T-cell (primary cell): ENCODE data around the gene YJEFN3. TPM values are rescaled to one million over a fixed set of nuclear protein-coding genes. Genes with fewer than 3 reads are reported as not detected.

Experiments used
- ATAC-seq, 4 experiments: fragments of 200-7000 bp in 3 of 4; fragments of 150-1000 bp in 1 of 4; cut with Tn5 transposase; replicated peaks in 1 of 4; 1 replicate in 3 of 4; 2 replicates in 1 of 4; pipeline ENCODE4 v1.10.0; 2021; ENCODE audit warnings: moderate library complexity in 3 of 4, mild to moderate bottlenecking in 2 of 4, moderate number of reproducible peaks in 1 of 4
- CTCF ChIA-PET, 2 donors: fragments of 300-600 bp; sonication (Branson Sonifier 250); formaldehyde crosslinking; loops; one replicate each; lab custom pipeline; 2022; ENCODE audit warnings: antibody characterized with exemption in 2 of 2; lab: Charles Lee
- POLR2A ChIA-PET, 2 donors: fragments of 300-600 bp; sonication (Branson Sonifier 250); formaldehyde crosslinking; loops; one replicate each; lab custom pipeline; 2022; ENCODE audit warnings: antibody characterized with exemption in 2 of 2; lab: Charles Lee
- DNase-seq, 35 experiments: peaks; one replicate each; pipeline versions ENCODE4 v3.0.0 to v3.0.0-alpha.2; 2013 to 2023
- H3K27ac ChIP-seq: one replicate; pipeline ENCODE4 v1.5.1; 2013; ENCODE audit warnings: low read length
- H3K27me3 ChIP-seq, 2 experiments: replicated peaks in 1 of 2; 1 replicate in 1 of 2; 2 replicates in 1 of 2; pipeline versions ENCODE4 v1.6.1 to v1.7.0; 2013; ENCODE audit warnings: low read length in 1 of 2, mixed read lengths in 1 of 2; ENCODE audit not compliant: control insufficient read depth in 2 of 2, insufficient read depth in 2 of 2; ENCODE audit errors: extremely low read depth in 1 of 2
- H3K36me3 ChIP-seq, 2 donors: 1 replicate in 1 of 2; 2 replicates in 1 of 2; pipeline versions ENCODE4 v1.6.1 to v1.7.0; 2013; ENCODE audit warnings: low read length in 1 of 2; ENCODE audit not compliant: control insufficient read depth in 2 of 2, insufficient read depth in 1 of 2; ENCODE audit errors: extremely low read depth in 1 of 2
- H3K4me1 ChIP-seq, 2 experiments: 1 replicate in 1 of 2; 2 replicates in 1 of 2; pipeline versions ENCODE4 v1.6.1 to v1.7.0; 2013; ENCODE audit warnings: low read length in 2 of 2, mixed read lengths in 1 of 2; ENCODE audit not compliant: insufficient read depth in 2 of 2, control insufficient read depth in 1 of 2; ENCODE audit errors: extremely low read depth in 1 of 2
- H3K4me3 ChIP-seq, 2 donors: 1 replicate in 1 of 2; 2 replicates in 1 of 2; pipeline versions ENCODE4 v1.5.1 to v1.7.0; 2013; ENCODE audit warnings: mild to moderate bottlenecking in 2 of 2, low read length in 1 of 2, moderate library complexity in 1 of 2; ENCODE audit not compliant: control insufficient read depth in 1 of 2; ENCODE audit errors: extremely low read depth in 1 of 2
- H3K9me3 ChIP-seq: 2 replicates; pipeline ENCODE4 v1.7.0; 2013
- H3K27ac Mint-ChIP-seq, 2 donors: one replicate each; pipeline ENCODE4 v1.8.0; 2020 to 2021; ENCODE audit warnings: mild to moderate bottlenecking in 2 of 2, mixed read lengths in 2 of 2
- H3K27me3 Mint-ChIP-seq, 2 donors: one replicate each; pipeline ENCODE4 v1.8.0; 2021 to 2022; ENCODE audit warnings: mixed read lengths in 2 of 2
- H3K36me3 Mint-ChIP-seq: one replicate; pipeline ENCODE4 v1.8.0; 2021; ENCODE audit warnings: mixed read lengths
- H3K4me1 Mint-ChIP-seq, 3 donors: one replicate each; pipeline ENCODE4 v1.8.0; 2020 to 2022; ENCODE audit warnings: mixed read lengths in 3 of 3, mild to moderate bottlenecking in 1 of 3
- H3K4me3 Mint-ChIP-seq, 3 donors: one replicate each; pipeline ENCODE4 v1.8.0; 2020 to 2022; ENCODE audit warnings: mild to moderate bottlenecking in 3 of 3, mixed read lengths in 3 of 3, moderate library complexity in 3 of 3
- H3K9me3 Mint-ChIP-seq, 3 donors: one replicate each; pipeline ENCODE4 v1.8.0; 2020 to 2022; ENCODE audit warnings: mixed read lengths in 3 of 3
- WGBS: methylation state at CpG from one replicate; pipeline ENCODE4 v1.1.5; 2013; ENCODE audit warnings: missing lambda C conversion rate; ENCODE audit not compliant: insufficient coverage; 5-methylcytosine and 5-hydroxymethylcytosine counted together
- total RNA-seq, 35 experiments: library from RNA in 6 of 35; stranded (reverse) in 6 of 35; fragments of 120-200 nt in 1 of 35; gene quantifications; one replicate each; pipeline versions ENCODE4 v1.2.1 to v1.2.4 and lab custom pipeline; 2013 to 2026

Gene YJEFN3
- total RNA-seq, 5 donors from 2014 or later (not counting 1 experiment from before 2014, with no cell fraction given), result 5.4 to 14.2 (median 12.5) TPM

DNA sequence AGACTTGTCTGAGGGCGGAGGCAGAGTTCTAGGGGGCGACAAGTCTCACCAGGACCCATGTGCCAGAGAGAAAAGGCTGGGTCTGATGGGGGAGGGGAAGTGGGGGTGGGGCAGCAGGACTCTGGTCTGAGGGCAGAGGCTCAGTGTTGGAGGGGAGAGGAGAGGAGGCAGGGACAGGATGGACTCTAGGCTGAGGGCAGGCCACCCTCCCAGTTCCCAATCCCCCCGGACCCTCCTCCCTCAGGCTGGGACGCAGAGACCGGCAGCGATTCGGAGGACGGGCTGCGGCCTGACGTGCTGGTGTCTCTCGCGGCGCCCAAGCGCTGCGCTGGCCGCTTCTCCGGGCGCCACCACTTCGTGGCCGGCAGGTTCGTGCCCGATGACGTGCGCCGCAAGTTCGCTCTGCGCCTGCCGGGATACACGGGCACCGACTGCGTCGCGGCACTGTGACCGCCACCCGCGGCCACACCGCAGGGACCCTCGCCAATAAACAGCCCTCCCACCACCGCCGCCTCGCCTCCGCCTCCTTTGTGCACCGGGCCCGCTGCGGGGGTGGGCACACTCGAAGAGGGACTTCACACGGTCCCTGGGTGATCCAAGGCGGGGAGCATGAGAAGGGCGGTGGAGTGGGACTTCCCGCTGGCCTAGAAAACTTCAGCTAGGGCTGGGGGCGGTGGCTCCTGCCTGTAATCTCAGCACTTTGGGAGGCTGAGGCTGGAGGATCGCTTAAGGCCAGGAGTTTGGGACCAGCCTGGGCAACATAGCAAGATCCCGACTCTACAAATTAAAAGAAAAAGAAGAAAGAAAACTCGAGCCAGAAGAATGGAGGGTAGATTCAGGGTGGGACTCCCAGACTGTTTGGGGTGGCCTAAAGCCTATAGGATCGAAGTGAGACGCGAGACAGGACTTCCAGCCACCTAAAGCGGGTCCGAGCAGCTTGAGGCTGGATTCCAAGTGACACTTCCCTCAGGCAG is 8.7 kb downstream of the YJEFN3 start:
- CTCF ChIA-PET, result no interaction called here
- Mint-ChIP-seq H3K27me3 (peaks cover 0 to 12% of the 10 kb centered on the region in 2 donors), H3K36me3 (no peaks in the 10 kb centered on the region), H3K27ac (peak overlapping the region; percentile 66 to 80), H3K9me3 (no peaks in the 10 kb centered on the region), H3K4me3 (peak overlapping the region; percentile 57 to 84 (median 70)), H3K4me1 (peaks cover 27 to 56% (median 34%) of the 10 kb centered on the region in 3 donors)
- Histone ChIP-seq H3K27me3 (peaks cover 0 to 35% of the 10 kb centered on the region in 2 experiments), H3K36me3 (no peaks in the 10 kb centered on the region), H3K4me1 (peaks cover 4 to 57% of the 10 kb centered on the region in 2 experiments), H3K4me3 (no peak overlapping the region), H3K9me3 (no peaks in the 10 kb centered on the region), H3K27ac (no peak overlapping the region)
- ATAC-seq, result peak in 1 of 4 experiments; percentile 25
- POLR2A ChIA-PET, result no interaction called here
- WGBS, result 42% methylated on average over 53 of the region's 59 CpGs
- DNase-seq, result peak in 3 of 35 experiments; percentile 29 to 62 (median 42)

DNA sequence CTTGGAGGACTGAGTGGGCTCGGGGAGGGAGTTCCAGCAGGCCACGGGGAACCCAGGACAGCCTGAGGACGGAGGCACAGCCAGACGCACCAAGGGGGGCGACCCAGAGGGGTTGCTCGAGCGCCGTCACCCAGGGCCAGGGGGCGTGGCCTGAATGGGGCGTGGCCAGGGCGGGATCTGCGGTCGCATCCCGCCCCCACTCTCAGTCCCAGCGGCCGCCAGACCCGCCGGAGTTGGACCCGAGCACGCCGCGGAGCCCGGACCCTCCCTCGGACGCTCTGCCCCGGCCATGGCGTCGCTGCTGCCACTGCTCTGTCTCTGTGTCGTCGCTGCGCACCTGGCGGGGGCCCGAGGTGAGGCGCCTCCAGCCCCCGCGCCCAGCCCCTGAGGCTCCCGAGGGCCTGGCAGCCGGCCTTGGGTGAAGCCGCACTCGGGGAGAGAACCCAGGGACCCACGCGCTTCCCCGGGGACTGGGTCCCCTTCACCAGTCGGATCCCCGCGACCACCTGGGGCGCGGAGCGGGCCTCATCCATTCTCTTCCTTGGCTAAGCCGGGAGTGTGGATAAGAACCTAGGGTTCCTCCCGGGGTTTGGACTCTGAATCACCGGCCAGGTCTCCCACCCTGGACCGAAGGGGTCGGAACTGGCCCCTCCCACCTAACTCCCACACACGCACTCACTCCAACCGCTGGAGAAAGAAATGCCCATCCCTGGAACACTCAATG is 9.5 kb downstream of the YJEFN3 start, which contains the start of gene CILP2:
CILP2 (plus strand) TSS at position 205 of the 724 bp plus-strand sequence; CDS start at position 290, 85 bp downstream.
- WGBS, result 10% methylated on average over 52 of the region's 56 CpGs
- Mint-ChIP-seq H3K9me3 (no peaks in the 10 kb centered on the region), H3K36me3 (no peaks in the 10 kb centered on the region), H3K4me1 (peaks cover 24 to 53% (median 34%) of the 10 kb centered on the region in 3 donors), H3K27me3 (peaks cover 0 to 14% of the 10 kb centered on the region in 2 donors), H3K4me3 (peak within 1 kb of the TSS; percentile 57 to 84 (median 70)), H3K27ac (peak within 1 kb of the TSS; percentile 44 to 68)
- peaks cover 4 to 56% of the 10 kb centered on the region in 2 experiments for H3K4me1 ChIP-seq
- no peak within 1 kb of the TSS for H3K27ac ChIP-seq
- ATAC-seq, result peak in 3 of 4 experiments; percentile 15 to 21 (median 20)
- peak within 1 kb of the TSS; percentile 0 to 10 for H3K4me3 ChIP-seq
- H3K9me3 ChIP-seq, result no peaks in the 10 kb centered on the region
- peaks cover 0 to 42% of the 10 kb centered on the region in 2 experiments for H3K27me3 ChIP-seq
- H3K36me3 ChIP-seq, result no peaks in the 10 kb centered on the region
- DNase-seq, result peak in 14 of 35 experiments; percentile 21 to 60 (median 40)
- POLR2A ChIA-PET, result no interaction called here
- CTCF ChIA-PET, result no interaction called here

DNA sequence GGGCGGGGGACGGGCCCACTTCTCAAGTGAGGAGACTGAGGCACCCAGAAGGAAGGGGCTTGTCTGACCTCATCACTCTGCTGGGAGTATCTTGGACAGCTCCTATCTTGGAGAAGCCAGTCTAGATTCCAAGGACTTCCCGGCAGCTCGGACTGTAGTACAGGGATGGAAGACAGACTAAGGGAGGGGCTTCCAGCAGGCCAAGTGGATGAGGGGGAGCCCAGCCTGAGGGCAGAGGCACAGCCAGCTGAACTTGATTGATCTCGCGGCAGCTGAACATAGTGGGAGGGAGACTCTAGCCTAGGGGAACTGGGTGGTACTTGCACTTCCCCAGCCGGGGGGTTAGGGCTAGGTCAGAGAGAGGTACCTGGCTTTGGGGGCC is 10.1 kb downstream of the YJEFN3 start:
- ATAC-seq (no peak), DNase-seq (no peak)
- Histone ChIP-seq H3K36me3 (no peaks in the 10 kb centered on the region), H3K27ac (no peak overlapping the region), H3K4me3 (peak overlapping the region; percentile 0 to 10), H3K4me1 (peaks cover 4 to 56% of the 10 kb centered on the region in 2 experiments), H3K9me3 (no peaks in the 10 kb centered on the region), H3K27me3 (peaks cover 0 to 48% of the 10 kb centered on the region in 2 experiments)
- H3K27ac Mint-ChIP-seq, result peak overlapping the region; percentile 44 to 68
- peak overlapping the region; percentile 39 to 84 (median 56) for H3K4me3 Mint-ChIP-seq
- ChIA-PET CTCF (no interaction called here), POLR2A (no interaction called here)
- H3K9me3 Mint-ChIP-seq, result no peaks in the 10 kb centered on the region
- H3K27me3 Mint-ChIP-seq, result peaks cover 0 to 14% of the 10 kb centered on the region in 2 donors
- peaks cover 24 to 50% (median 34%) of the 10 kb centered on the region in 3 donors for H3K4me1 Mint-ChIP-seq
- H3K36me3 Mint-ChIP-seq, result no peaks in the 10 kb centered on the region
- whole genome bisulfite sequencing, result 49% methylated on average over 5 of the region's 7 CpGs

DNA sequence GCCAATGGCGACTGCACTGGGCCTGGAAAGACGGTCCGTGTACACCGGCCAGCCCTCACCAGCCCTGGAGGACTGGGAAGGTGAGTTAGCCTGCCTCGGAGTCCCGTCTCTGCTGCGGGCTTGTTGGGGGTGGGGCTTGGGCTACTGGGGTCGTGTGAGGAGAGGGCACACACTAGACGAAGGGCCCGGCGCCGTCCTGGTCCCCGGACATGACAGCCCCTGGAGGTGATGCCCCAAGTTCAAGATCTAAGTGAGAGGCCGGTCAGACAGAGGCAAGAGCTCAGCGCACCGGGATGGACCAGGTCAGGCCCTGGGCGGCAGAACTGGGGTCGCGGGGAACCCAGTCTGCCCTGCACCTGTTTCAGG is 11.0 kb downstream of the YJEFN3 start:
- no peaks in the 10 kb centered on the region for H3K36me3 Mint-ChIP-seq
- no peaks in the 10 kb centered on the region for H3K36me3 ChIP-seq
- WGBS, result 63% methylated on average over 16 of the region's 19 CpGs
- no peak for DNase-seq
- H3K9me3 ChIP-seq, result no peaks in the 10 kb centered on the region
- H3K9me3 Mint-ChIP-seq, result no peaks in the 10 kb centered on the region
- CTCF ChIA-PET, result no interaction called here
- peaks cover 4 to 56% of the 10 kb centered on the region in 2 experiments for H3K4me1 ChIP-seq
- POLR2A ChIA-PET, result no interaction called here
- peaks cover 0 to 50% of the 10 kb centered on the region in 2 experiments for H3K27me3 ChIP-seq
- no peak overlapping the region for H3K27ac ChIP-seq
- peaks cover 24 to 43% (median 31%) of the 10 kb centered on the region in 3 donors for H3K4me1 Mint-ChIP-seq
- peaks cover 0 to 14% of the 10 kb centered on the region in 2 donors for H3K27me3 Mint-ChIP-seq
- peak overlapping the region in 2 of 3 donors; percentile 24 to 84 for H3K4me3 Mint-ChIP-seq
- no peak overlapping the region for H3K27ac Mint-ChIP-seq
- H3K4me3 ChIP-seq, result no peak overlapping the region
- ATAC-seq, result no peak

DNA sequence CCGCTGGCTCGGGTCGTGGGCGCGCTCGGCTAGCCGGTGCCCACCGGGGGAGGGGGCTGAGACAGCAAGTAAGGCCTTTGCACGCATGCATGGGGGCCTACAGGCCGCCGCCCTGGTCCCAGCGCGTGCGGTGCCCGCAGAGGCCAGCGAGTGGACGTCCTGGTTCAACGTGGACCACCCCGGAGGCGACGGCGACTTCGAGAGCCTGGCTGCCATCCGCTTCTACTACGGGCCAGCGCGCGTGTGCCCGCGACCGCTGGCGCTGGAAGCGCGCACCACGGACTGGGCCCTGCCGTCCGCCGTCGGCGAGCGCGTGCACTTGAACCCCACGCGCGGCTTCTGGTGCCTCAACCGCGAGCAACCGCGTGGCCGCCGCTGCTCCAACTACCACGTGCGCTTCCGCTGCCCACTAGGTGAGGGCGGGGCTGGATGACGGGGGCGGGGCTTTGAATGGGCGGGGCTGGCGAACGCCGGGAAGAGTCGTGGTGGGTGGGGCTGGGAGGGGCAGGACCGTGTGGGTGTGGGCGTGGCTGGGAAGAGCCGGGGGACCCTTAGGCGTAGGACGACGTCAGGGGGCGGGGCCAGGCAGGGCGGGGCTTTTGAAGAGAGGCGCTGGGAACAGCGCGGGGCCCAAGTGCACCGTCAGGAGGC is 11.5 kb downstream of the YJEFN3 start:
- peaks cover 0 to 14% of the 10 kb centered on the region in 2 donors for H3K27me3 Mint-ChIP-seq
- WGBS, result 28% methylated on average over 69 of the region's 74 CpGs
- Histone ChIP-seq H3K27me3 (peaks cover 0 to 50% of the 10 kb centered on the region in 2 experiments), H3K27ac (no peak overlapping the region), H3K4me3 (peak overlapping the region; percentile 42 to 53), H3K36me3 (no peaks in the 10 kb centered on the region), H3K9me3 (no peaks in the 10 kb centered on the region), H3K4me1 (peaks cover 4 to 56% of the 10 kb centered on the region in 2 experiments)
- H3K36me3 Mint-ChIP-seq, result no peaks in the 10 kb centered on the region
- H3K27ac Mint-ChIP-seq, result no peak overlapping the region
- peak in 33 of 35 experiments; percentile 25 to 76 (median 47) for DNase-seq
- ATAC-seq, result peak; percentile 18 to 43 (median 34)
- H3K9me3 Mint-ChIP-seq, result no peaks in the 10 kb centered on the region
- H3K4me1 Mint-ChIP-seq, result peaks cover 24 to 43% (median 31%) of the 10 kb centered on the region in 3 donors
- CTCF ChIA-PET, result interaction anchor here in 1 of 2 donors (0.7 kb wide), 1 partner anchor 14 kb away, joined by 5 read pairs; no protein-coding TSS in a partner anchor
- POLR2A ChIA-PET, result no interaction called here
- peak overlapping the region; percentile 62 to 84 (median 71) for H3K4me3 Mint-ChIP-seq
